Stimulated activated CD4-positive, alpha-beta T cell treated with anti-CD3 and anti-CD28 coated beads, Interleukin-15, amount 100 ng/mL, for 1 hour (primary cell): ENCODE results near the gene NXNL1.
"Not testable (repeated sequence)": the region's sequence is repeated elsewhere in the genome, so short reads cannot be mapped to it uniquely, and the experiment has no call there.

Source experiments
- DNase-seq, 2 donors: peaks; one replicate each; pipeline ENCODE4 v3.0.0-alpha.2; 2020; ENCODE audit warnings: low read depth in 1 of 2, low spot score in 1 of 2

NXNL1 gene

DNA sequence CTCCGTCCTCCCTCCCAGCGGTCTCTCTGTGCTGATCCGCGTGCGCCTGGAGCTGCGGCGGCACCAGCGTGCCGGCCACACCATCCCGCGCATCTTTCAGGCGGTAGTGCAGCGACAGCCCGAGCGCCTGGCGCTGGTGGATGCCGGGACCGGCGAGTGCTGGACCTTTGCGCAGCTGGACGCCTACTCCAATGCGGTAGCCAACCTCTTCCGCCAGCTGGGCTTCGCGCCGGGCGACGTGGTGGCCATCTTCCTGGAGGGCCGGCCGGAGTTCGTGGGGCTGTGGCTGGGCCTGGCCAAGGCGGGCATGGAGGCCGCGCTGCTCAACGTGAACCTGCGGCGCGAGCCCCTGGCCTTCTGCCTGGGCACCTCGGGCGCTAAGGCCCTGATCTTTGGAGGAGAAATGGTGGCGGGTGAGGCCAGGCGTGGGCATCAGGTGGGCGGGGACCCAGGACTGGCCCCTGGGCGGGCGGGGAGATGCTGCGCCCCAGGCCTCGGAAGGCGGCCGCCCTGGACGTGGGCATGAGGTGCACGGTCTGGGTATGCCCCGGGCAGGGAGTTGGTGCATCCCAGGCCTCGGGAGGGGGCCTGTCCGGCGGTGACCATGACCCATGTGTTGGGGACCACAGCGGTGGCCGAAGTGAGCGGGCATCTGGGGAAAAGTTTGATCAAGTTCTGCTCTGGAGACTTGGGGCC is 26.0 kb upstream of the NXNL1 start:
- DNase-seq, result no peak

- no peak for DNase-seq
Measured at GRCh38 chr19:17484520-17485185, 23.9 kb upstream of the NXNL1 start.

- DNase-seq, result no peak
Measured at GRCh38 chr19:17483605-17484002, 22.9 kb upstream of the NXNL1 start.

DNA sequence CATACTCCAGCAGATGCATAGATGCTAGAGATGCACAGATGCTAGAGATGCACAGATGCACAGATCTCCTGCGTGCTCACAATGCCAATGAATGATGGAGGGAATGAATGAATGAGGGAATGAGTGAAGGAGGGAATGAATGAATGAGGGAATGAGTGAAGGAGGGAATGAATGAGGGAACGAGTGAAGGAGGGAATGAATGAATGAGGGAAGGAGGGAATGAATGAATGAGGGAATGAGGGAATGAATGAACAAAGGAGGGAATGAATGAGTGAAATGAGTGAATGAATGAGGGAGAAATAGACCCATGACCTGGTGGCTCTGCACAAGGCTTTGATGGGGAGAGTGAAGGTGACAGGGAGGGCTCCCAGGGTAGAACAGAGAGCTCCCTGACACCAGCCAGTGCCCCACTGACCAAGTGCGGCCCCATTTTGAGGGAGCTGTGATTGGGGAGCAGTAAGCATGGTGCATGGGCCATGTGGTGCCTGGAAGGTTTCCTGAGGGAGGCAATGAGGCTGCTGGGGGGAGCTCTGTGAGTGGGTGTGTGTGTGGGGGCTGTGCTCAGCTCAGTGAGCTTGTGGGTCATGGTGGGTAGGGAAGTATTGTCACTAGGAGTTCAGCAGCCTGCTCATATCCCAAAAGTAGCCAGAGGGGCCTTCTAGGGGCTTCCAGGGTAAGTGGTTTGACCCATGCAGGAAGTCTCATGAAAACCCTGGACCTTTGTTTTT is 22.3 kb upstream of the NXNL1 start:
- DNase-seq, result no peak

GRCh38 chr19:17481986-17482385 is 21.3 kb upstream of the NXNL1 start:
- no peak for DNase-seq

DNA sequence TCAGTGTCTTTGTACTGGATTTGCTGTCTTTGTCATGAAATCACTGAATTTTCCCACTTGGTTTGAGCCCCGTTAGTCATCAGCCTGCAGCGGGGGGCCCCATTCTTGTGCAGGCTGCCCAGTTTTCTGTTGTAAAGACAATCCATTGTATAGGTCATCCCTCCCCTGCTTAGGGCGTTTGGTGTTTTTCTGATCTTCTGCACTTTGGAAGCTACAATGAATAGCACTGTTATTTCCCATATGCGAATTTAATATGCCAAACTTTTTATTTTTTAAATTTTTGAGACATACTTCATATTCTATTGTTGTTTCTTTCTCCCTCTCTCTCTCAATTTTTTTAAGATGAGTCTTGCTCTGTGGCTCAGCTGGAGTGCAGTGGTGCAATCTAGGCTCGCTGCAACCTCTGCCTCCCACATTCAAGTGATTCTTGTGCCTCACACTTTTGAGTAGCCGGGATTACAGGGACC is 18.6 kb upstream of the NXNL1 start:
- DNase-seq, result no peak

GRCh38 chr19:17475541-17476115 is 14.9 kb upstream of the NXNL1 start:
- DNase-seq, result no peak

DNA sequence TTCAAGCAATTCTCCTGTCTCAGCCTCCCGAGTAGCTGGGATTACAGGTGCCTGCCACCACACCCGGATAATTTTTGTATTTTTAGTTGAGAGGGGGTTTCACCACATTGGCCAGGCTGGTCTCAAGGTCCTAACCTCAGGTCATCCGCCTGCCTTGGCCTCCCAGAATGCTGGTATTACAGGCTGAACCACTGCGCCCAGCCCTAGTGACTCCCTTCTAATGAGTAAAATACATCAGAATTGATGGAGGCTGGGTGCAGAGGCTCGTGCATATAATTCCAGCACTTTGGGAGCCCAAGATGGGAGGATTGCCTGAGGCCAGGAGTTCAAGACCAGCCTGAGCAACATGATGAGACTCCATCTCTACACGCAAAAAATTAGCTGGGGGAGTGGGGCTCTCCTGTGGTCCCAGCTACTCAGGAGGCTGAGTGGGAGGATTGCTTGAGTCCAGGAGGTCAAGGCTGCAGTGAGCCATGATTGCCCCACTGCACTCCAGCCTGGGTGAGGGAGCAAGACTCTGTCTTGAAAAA is 14.3 kb upstream of the NXNL1 start:
- not testable (repeated sequence) for DNase-seq

DNA sequence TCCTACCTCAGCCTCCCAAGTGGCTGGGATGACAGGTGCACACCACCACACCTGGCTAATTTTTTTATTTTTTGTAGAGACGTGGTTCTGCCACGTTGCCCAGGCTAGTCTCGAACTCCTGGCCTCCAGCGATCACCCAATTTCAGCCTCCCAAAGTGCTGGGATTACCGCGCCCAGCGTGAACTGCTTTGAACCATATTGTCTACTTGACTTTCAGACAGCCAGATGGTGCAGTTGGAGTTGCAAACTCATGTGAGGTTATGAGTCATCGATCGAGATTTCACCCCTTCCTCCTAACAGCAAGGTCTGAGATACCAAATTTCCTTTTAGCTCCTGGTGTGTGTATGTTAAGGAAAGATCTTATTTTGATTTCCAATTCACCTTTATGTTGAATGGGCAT is 12.3 kb upstream of the NXNL1 start:
- DNase-seq, result no peak

GRCh38 chr19:17471410-17472125 is 10.8 kb upstream of the NXNL1 start:
- no peak for DNase-seq

DNA sequence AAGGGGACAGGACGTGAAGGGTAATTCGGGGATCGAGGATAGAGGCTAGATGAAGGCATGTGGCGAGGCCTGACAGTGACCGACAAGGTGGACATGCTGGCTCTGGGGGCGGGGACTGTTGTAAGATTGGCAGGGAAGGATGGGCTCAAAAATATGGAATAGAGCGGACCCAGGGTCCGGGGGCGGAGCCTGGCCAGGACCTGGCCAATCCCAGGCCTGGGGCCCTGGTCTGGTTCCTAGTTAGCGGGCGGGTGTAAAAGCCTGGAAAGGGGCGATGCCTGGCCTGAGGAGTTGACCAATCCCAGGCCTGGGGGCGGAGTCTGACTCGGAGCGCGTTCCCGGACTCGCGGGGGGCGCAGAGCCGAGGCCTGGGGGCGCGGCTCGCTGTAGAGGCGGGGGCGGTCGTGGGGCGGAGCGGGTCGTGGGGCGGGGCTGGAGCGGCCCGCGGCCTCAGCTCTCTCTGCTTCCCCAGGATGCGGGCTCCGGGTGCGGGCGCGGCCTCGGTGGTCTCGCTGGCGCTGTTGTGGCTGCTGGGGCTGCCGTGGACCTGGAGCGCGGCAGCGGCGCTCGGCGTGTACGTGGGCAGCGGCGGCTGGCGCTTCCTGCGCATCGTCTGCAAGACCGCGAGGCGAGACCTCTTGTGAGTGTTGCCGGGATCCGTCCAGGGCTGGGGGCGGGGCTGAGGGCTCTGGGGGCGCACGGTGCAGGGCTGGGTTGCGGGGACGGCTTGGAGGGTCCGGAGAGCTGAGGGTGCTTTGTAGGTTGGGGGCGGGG is 9.5 kb upstream of the NXNL1 start, which contains the start of gene SLC27A1:
SLC27A1 (plus strand) TSS at position 457 of the 774 bp plus-strand sequence; CDS start at position 474, 17 bp downstream.
- peak; percentile 70 to 77 for DNase-seq

DNA sequence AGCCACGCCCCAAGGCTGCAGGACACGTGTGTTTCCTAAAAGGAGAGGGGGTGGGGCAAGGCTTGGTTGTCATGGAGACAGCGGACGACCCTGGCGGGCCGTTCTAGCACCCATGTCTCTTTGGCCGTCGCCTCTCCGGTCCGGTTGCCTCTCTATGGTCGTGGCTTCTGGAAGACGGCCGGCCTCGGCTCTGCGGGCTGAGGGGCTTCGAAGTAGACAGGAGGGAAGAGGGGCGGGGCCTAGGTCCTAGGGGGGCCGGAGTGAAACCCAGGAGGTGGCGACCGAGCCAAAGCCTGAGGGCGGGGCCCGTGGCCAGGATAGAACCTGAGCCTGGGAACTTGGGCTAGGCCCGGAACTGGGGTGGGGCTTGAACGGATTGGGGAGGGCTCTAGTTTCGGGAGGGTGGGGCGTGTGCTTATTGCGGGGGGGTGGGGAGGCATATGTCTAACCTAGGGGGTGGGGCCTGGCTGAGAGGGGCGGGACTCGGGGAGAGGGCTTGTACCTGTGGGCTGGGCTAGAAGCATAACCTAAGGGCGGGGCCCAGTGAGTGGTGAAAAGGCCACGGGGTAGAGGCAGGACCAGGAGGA is 8.8 kb upstream of the NXNL1 start:
- peak; percentile 83 to 87 for DNase-seq

DNA sequence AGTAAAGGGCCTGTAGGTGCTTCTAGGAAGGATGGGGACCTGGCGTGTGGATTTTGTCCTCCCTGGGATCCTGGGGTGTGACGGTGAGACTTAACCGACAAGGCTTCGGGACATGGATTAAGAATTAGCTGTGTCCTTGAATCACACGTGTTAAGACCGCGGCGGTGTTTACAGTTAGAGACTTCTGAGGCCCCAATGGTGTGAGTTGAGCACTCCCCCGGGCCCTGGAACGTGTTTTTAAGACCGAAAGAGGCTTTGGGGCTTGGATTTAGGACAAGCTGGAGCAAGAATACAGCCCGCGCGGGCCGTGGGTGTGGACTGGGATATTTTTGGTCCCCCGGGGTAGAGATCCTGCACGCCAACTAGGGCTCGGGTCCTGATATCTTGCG is 8.4 kb upstream of the NXNL1 start:
- DNase-seq, result no peak

DNA sequence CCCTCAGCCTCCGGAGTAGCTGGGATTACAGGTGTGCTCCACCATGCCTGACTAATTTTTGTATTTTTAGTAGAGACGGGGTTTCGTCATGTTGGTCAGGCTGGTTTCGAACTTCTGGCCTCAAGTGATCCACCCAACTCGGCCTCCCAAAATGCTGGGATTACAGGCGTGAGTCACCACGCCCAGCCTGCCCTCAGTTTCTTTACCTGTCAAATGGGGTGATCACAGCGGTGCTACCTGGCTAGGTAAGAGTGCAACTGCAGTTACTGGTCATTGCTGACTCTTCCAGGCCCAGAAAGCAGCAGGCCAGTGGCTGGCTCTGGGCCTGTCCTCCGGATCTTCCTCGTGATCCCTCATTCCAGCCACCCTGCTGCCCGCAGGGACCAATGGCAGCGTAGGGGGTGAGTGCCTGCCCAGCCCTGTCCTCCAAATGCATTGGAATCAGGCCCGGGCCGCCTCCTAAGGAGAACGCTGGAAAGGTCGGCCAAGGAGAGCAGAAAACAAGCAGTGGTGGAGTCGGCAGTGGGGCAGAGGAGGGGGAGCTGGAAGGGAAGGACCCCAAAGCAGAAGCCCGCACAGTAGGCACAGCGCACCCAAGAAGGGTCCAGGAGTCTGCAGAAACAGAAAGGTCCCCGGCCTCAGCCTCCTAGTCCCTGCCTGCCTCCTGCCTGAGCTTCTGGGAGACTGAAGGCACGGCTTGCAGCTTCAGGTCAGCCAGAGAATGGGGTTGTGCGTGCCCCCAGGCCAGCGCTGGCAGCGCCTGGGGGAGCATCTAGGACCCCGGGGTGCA is 7.8 kb upstream of the NXNL1 start:
- no peak for DNase-seq

DNA sequence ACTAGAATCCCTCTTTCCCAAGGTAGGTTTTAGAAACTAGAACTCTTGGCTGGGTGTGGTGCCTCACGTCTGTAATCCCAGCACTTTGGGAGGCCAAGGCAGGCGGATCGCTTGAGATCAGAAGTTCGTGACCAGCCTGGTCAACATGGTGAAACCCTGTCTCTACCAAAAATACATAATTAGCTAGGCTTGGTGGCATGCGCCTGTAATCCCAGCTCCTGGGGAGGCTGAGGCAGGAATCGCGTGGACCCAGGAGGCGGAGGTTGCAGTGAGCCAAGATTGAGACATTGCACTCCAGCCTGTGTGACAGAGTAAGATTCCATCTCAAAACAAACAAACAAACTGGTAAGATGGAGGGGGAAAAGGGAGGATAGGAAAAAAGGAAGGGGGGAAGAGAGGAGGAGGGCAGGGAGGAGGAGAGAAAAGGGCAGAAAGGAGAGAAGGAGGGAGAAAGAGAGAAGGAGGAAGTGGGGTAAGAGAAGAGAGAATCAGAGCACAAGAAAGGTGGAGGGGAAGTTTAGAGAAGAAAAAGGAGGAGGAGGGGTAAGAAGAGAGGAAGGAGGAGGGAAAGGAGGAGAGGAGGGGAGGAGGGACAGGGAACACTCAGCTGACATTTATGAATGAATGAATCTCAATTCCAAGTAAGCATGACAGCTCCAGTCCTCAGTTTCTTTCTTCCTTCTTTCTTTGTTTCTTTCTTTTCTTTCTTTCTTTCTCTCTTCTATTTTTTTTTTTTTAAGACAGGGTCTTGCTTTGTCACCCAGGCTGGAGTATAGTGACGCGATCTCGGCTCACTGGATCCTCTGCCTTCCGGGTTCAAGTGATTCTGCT is 7.0 kb upstream of the NXNL1 start:
- DNase-seq, result no peak

- no peak for DNase-seq
Measured at GRCh38 chr19:17466487-17466850, 5.7 kb upstream of the NXNL1 start.

GRCh38 chr19:17458970-17459369 is 1.8 kb downstream of the NXNL1 start:
- no peak for DNase-seq

DNA sequence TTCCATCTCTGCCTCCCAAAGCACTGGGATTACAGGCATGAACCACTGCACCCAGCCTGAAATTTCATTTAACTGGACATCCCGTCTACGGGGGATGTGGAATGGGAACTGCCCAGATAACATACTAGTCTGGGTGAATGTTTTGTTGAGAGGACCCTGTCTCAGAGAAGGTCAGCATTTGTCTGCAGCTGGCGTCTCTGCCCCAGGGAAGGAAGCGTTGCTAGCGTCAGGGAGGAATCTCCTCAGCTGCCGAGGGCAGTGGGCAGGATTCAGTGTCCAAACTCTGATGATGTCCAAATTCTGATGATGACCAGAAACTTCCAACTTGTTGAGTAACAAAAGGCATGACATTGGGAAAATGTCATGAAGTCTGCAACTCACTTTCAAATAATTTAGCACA is 3.1 kb downstream of the NXNL1 start:
- DNase-seq, result no peak
